Kidney (tissue), 14 donors: ENCODE data around the gene PPM1L. TPM values are rescaled to one million over a fixed set of nuclear protein-coding genes. Genes with fewer than 3 reads are reported as not detected.

Source experiments
- DNase-seq, 5 donors: peaks; one replicate each; pipeline ENCODE4 v3.0.0-alpha.2; 2013 to 2020
- FAIRE-seq: peaks from 2 replicates; lab custom pipeline; 2012; peaks lifted over from hg19 to GRCh38; lab: Jason Lieb, UNC
- H3K27ac ChIP-seq, 2 donors: one replicate each; pipeline ENCODE4 v1.7.0; 2013; ENCODE audit warnings: low read depth in 2 of 2, low read length in 2 of 2, inconsistent platforms in 1 of 2
- H3K27me3 ChIP-seq: one replicate; pipeline ENCODE4 v1.7.1; 2013; ENCODE audit warnings: low read length, inconsistent platforms; ENCODE audit not compliant: control insufficient read depth, insufficient read depth
- H3K36me3 ChIP-seq, 3 donors: one replicate each; pipeline versions ENCODE4 v1.7.0 to v1.7.1; 2013; ENCODE audit warnings: low read length in 3 of 3, control low read depth in 1 of 3, inconsistent platforms in 1 of 3; ENCODE audit not compliant: insufficient read depth in 3 of 3, control insufficient read depth in 2 of 3
- H3K4me1 ChIP-seq, 3 donors: one replicate each; pipeline versions ENCODE4 v1.7.0 to v1.7.1; 2013; ENCODE audit warnings: low read length in 3 of 3, inconsistent platforms in 1 of 3, low read depth in 1 of 3; ENCODE audit not compliant: control insufficient read depth in 2 of 3, insufficient read depth in 2 of 3
- H3K4me3 ChIP-seq, 3 donors: one replicate each; pipeline versions ENCODE4 v1.7.0 to v1.8.1; 2013; ENCODE audit warnings: low read length in 3 of 3, control low read depth in 1 of 3, inconsistent platforms in 1 of 3
- H3K9ac ChIP-seq, 3 donors: one replicate each; pipeline versions ENCODE4 v1.7.0 to v1.7.1; 2013; ENCODE audit warnings: low read length in 3 of 3, control low read depth in 1 of 3, inconsistent platforms in 1 of 3
- H3K9me3 ChIP-seq, 3 donors: one replicate each; pipeline versions ENCODE4 v1.7.0 to v1.7.1; 2013; ENCODE audit warnings: low read length in 3 of 3, control low read depth in 1 of 3, inconsistent platforms in 1 of 3; ENCODE audit not compliant: control insufficient read depth in 2 of 3, insufficient read depth in 1 of 3
- intact Hi-C: fragments of 100-400 bp; cut with DNase I; formaldehyde crosslinking; loops from one replicate; pipeline ENCODE4 v1.11.1; 2022
- polyA plus RNA-seq: library from polyadenylated mRNA; stranded (reverse); fragments of 350-450 nt; fragmentation: Illumina TruSeq; extraction: RNeasy Lipid Tissue Mini Kit (QIAGEN cat#74804); gene quantifications from one replicate; pipeline ENCODE4 v1.2.3, GENCODE V29; 2014; ENCODE audit warnings: low read depth, low replicate concordance; ENCODE audit not compliant: insufficient read depth
- total RNA-seq: library from RNA; stranded (reverse); fragmentation: NEBNext Ultra II Directional; extraction: Animal tissue kit (Norgen Biotek cat#: 25700); gene quantifications from one replicate; pipeline ENCODE4 v1.2.1, GENCODE V29; 2021
- TF ChIP-seq, protein P1 (sequence below): IDR thresholded peaks from 3 replicates; pipeline ENCODE4 v1.5.1; 2012; ENCODE audit warnings: mild to moderate bottlenecking, moderate library complexity, borderline replicate concordance; ENCODE audit not compliant: insufficient read depth; ENCODE audit errors: extremely low read depth
- donor health status: control.
- donor health status: control.
- donor health status: control.
- donor health status: control.
- donor health status: control.
- donor health status: DM: yes; HTN: yes; CAD: no.
- donor health status: Normal renal cell carcinoma (clear cell type).

The PPM1L gene
- total and polyA plus RNA-seq, 2 donors from 2014 or later, result 2.8 to 13.8 TPM

DNA sequence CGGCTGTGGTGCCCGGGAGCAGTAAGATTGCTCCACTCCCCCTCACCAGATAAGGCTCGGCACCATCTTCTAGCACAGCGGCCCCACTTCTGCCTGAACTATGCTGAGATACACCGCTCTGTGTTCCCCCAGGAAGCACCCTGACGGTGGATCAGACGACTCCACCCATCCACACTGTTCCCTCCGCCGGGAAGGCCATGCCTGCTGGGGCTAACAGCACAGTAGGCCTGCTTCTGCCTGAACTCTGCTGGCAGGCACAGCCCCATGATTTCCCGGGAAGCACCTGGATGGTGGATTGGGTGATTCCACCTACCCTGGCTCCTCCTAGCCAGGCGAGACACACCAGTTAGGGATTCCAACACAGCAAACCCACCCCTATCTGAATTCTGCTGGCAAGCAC lies 36.3 kb upstream of the PPM1L start:
- no peak overlapping the region for H3K9ac ChIP-seq
- no peak overlapping the region for H3K4me3 ChIP-seq
- intact Hi-C loops, result no loop called here
- TF ChIP-seq, protein P1, sequence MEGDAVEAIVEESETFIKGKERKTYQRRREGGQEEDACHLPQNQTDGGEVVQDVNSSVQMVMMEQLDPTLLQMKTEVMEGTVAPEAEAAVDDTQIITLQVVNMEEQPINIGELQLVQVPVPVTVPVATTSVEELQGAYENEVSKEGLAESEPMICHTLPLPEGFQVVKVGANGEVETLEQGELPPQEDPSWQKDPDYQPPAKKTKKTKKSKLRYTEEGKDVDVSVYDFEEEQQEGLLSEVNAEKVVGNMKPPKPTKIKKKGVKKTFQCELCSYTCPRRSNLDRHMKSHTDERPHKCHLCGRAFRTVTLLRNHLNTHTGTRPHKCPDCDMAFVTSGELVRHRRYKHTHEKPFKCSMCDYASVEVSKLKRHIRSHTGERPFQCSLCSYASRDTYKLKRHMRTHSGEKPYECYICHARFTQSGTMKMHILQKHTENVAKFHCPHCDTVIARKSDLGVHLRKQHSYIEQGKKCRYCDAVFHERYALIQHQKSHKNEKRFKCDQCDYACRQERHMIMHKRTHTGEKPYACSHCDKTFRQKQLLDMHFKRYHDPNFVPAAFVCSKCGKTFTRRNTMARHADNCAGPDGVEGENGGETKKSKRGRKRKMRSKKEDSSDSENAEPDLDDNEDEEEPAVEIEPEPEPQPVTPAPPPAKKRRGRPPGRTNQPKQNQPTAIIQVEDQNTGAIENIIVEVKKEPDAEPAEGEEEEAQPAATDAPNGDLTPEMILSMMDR, result no peak
- DNase-seq (no peak), FAIRE-seq (no peak)
- H3K4me1 ChIP-seq, result no peaks in the 10 kb centered on the region
- no peak overlapping the region for H3K27ac ChIP-seq
- no peaks in the 10 kb centered on the region for H3K36me3 ChIP-seq
- no peaks in the 10 kb centered on the region for H3K9me3 ChIP-seq
- H3K27me3 ChIP-seq, result no peaks in the 10 kb centered on the region

DNA sequence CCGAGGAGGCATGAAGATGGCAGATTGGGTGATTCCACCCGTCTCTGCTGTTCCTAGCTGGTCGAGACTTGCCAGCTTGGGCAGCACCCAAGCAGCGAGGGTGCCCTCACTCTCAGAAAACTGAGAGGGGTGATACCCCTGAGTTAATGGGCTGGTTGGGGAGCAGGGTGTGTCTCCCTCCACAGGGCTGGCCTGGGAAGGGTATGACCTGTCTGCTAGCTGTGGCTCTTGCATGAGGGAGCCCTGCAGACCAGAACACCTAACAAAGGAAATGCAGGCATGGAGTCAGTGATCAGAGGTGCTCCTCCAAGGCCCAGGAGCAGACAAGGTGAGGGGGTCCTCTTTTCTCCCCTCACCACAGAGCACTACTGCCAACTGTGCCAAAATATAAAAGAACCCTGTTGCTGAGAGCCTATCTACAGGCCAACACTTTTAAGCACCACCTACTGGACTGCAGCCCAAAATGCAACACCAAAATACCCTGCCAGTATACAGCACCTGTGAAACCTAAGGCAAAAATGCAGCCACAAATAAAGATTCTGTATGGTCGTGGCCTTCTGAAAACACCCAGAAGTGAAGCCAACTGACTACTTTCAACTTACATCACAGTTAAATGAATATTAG lies 35.8 kb upstream of the PPM1L start:
- Histone ChIP-seq H3K9ac (no peak overlapping the region), H3K27me3 (no peaks in the 10 kb centered on the region), H3K27ac (no peak overlapping the region), H3K4me3 (no peak overlapping the region), H3K4me1 (no peaks in the 10 kb centered on the region), H3K36me3 (no peaks in the 10 kb centered on the region), H3K9me3 (no peaks in the 10 kb centered on the region)
- FAIRE-seq, result no peak
- DNase-seq, result no peak
- intact Hi-C loops, result no loop called here
- TF ChIP-seq, protein P1, result no peak

DNA sequence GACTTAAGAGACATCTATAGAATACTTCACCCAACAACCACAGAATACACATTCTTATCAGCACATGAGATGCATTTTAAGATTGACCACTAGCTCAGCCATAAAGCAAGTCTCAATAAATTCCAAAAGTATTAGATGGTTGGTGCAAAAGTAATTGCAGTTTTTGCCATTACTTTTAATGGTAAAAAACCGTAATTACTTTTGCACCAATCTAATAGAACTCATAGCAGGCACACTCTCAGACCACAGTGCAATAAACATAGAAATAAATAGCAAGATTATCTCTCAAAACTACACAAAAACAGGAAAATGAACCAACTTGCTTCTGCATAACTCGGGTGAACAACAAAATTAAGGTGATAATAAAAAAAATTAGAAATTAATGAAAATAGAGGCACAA lies 33.7 kb upstream of the PPM1L start:
- no peak overlapping the region for H3K27ac ChIP-seq
- DNase-seq (no peak), FAIRE-seq (no peak)
- no peak overlapping the region for H3K9ac ChIP-seq
- no peaks in the 10 kb centered on the region for H3K36me3 ChIP-seq
- intact Hi-C loops, result no loop called here
- H3K4me3 ChIP-seq, result no peak overlapping the region
- no peaks in the 10 kb centered on the region for H3K27me3 ChIP-seq
- no peaks in the 10 kb centered on the region for H3K9me3 ChIP-seq
- TF ChIP-seq, protein P1, result no peak
- H3K4me1 ChIP-seq, result no peaks in the 10 kb centered on the region

DNA sequence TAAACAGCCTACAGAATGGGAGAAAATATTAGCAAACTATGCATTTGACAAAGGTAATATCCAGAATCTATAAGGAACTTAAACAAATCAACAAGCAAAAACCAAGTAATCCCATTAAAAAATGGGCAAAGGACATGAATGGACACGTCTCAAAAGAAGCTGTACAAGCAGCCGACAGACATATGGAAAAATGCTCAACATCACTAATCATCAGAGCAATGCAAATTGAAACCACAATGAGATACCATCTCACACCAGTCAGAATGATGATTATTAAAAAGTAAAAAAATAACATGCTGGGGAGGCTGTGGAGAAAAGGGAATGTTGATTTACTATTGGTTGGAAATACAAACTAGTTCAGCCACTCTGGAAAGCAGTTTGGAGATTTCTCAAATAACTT lies 30.7 kb upstream of the PPM1L start:
- DNase-seq, result no peak
- H3K27me3 ChIP-seq, result no peaks in the 10 kb centered on the region
- H3K36me3 ChIP-seq, result no peaks in the 10 kb centered on the region
- H3K4me3 ChIP-seq, result no peak overlapping the region
- TF ChIP-seq, protein P1, result no peak
- no peaks in the 10 kb centered on the region for H3K4me1 ChIP-seq
- no peak for FAIRE-seq
- intact Hi-C loops, result no loop called here
- no peak overlapping the region for H3K9ac ChIP-seq
- H3K27ac ChIP-seq, result no peak overlapping the region
- H3K9me3 ChIP-seq, result no peaks in the 10 kb centered on the region
